DMS53 treated with DMSO at 0.1 percent for 48 hours (cell line): ENCODE data around the gene CENPB.
A peak's percentile ranks its signal among the peaks of the same experiment; 100 is the strongest.
"Not testable (repeated sequence)": the region's sequence is repeated elsewhere in the genome, so short reads cannot be mapped to it uniquely, and the experiment has no call there.

ENCODE experiments used
- DNase-seq: peaks from one replicate; lab custom pipeline; 2025; ENCODE audit not compliant: unreplicated experiment; lab: John Stamatoyannopoulos, UW

The CENPB gene, protein sequence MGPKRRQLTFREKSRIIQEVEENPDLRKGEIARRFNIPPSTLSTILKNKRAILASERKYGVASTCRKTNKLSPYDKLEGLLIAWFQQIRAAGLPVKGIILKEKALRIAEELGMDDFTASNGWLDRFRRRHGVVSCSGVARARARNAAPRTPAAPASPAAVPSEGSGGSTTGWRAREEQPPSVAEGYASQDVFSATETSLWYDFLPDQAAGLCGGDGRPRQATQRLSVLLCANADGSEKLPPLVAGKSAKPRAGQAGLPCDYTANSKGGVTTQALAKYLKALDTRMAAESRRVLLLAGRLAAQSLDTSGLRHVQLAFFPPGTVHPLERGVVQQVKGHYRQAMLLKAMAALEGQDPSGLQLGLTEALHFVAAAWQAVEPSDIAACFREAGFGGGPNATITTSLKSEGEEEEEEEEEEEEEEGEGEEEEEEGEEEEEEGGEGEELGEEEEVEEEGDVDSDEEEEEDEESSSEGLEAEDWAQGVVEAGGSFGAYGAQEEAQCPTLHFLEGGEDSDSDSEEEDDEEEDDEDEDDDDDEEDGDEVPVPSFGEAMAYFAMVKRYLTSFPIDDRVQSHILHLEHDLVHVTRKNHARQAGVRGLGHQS

DNA sequence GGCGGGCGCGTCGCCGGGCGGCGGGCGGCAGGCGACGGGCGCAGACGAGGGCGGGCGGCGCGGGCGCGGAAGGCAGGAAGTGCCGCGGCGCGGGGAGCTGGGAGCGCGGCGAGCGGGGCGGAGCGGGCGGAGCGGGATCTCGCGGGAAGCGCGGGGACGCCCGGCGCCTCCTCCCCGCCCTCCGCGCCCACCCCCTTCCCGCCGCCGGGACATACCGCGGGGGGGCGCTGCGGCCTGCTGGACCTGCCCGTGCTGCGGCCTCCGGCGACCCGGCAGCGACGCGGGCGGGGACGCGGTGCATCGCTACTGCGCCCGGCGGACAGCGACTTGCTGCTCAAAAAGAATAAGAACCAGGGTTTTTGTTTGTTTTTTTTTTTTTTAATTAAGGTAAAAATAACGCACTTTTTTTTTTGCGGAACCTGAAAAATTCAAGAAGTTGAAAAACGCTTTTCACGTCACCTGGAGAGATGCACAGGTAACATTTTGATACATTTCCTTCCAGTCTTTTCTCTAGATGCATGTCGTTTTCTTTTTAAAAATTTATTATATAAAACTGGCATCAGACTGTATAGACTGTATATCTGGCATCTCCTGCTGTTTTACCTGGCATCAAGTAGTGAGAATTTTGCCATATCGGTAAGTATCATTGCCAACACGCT, at the start of gene CENPB:
Gene CENPB (minus strand): TSS at position 76 of the 659 bp plus-strand sequence. CDS start 257 bp downstream, outside the sequence.
- peak; percentile 77 for DNase-seq

DNA sequence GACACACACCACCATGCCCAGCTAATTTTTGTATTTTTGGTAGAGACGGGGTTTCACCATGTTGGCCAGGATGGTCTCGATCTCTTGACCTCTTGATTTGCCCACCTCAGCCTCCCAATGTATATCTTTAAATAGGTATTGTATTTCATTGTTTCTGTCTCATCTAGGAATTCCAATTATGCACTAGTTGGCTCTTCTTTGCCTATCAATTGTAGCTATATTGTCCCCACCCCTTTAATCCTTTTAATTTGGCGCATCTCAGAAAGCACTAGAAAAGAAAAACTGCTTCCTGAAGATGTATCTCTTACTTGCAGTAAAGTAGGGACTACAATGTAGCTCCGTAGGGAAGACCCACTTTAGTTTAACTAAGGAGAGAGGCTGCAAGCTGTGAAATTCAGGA, 49.6 kb upstream of the CENPB start:
- no peak for DNase-seq

DNA sequence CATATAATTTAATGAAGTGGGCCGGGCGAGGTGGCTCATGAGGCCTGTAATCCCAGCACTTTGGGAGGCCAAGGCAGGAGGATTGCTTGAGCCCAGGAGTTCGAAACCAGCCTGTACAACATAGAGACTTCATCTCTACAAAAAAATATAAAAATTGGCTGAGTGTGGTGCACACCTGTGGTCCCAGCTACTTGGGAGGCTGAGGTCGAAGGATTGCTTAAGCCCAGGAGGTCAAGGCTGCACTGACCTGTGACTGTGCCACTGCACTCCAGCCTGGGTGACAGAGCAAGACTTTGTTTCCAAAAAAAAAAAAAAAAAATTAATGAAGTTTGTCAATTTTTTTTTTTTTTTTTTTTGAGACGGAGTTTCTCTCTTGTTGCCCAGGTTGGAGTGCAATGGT, 43.4 kb upstream of the CENPB start:
- DNase-seq: not testable (repeated sequence)

DNA sequence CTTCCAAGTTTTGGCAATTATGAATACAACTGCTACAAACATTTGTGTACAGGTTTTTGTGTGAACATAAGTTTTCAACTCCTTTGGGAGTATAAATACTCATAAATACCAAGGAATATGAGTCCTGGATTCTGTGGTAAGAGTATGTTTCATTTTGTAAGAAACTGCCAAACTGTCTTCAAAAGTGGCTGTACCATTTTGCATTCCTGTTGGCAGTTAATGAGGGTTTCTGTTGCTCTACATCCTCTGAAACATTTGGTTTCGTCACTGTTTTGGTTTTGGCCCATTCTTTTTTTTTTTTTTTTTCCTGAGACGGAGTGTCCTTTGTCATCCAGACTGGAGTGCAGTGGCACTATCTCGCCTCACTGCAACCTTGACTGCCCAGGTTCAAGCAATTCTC, 42.3 kb upstream of the CENPB start:
- DNase-seq: no peak

DNA sequence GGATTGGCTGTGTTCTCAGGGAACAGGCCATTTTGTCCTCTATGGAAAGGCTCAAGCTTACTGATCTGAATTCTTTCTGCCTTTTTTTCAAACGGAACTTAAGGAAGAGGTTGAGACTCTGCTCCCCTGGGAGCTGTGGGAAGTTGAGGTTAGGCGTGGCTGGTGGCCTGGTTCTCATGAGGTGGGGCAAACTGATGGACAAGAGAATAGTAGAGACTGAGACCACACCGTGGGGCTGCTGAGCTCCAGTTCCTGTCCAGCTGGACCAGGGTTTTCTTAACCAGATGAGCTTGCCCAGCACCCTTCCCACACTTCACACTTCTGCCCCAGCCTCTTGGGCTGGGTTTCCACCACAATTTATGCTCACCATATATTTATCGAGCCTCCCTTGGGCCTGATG, 39.9 kb upstream of the CENPB start:
- no peak for DNase-seq

DNA sequence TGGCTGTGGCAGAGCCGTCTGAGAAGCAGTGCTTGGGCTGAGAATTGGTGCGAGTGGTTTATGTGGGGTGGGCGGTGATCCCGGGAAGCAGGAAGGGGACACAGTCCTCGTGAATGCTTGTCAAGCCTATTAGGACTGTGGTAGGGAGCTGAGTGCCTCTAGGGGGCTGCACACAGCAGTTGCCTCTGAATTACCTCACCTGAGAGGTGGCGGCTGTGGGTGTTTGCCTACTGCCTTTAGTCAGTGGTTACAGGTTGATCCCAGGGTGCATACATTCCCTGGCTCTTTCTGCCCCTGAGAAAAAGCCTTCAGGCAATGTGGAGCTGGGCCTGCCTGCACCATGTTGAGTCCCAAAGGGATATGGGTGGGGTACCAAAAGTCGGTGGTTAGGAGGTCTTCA, 39.0 kb upstream of the CENPB start:
- DNase-seq: no peak

DNA sequence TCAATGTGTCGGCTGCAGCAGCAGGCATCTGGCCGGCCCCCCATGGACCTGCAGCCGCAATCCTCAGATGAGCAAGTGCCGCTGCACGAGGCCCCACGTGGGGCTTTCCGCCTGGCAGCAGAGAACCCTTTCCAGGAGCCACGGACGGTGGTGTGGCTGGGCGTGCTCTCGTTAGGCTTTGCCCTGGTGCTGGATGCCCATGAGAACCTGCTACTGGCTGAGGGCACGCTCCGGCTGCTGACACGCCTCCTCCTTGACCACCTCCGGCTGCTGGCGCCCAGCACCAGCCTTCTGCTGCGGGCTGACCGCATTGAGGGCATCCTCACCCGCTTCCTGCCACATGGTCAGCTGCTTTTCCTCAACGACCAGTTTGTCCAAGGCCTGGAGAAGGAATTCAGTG, 37.3 kb upstream of the CENPB start:
- DNase-seq: no peak

DNA sequence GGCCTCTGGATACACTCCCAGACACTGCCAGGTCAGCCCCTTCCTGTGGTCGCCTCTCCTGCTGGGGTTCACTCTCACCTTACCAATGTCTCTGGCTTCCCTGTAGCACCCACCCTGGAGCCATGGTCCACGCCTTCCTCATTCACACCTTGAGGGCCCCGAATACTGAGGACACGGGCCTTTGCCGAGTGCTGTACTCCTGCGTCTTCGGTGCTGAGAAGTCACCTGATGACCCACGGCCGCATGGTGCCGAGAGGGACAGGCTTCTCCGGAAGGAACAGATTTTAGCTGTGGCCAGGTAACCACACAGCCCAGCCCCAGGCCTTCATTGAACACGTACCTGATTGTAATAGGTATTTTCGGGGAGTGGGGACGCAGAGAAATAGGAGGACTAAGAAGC, 35.5 kb upstream of the CENPB start:
- no peak for DNase-seq

DNA sequence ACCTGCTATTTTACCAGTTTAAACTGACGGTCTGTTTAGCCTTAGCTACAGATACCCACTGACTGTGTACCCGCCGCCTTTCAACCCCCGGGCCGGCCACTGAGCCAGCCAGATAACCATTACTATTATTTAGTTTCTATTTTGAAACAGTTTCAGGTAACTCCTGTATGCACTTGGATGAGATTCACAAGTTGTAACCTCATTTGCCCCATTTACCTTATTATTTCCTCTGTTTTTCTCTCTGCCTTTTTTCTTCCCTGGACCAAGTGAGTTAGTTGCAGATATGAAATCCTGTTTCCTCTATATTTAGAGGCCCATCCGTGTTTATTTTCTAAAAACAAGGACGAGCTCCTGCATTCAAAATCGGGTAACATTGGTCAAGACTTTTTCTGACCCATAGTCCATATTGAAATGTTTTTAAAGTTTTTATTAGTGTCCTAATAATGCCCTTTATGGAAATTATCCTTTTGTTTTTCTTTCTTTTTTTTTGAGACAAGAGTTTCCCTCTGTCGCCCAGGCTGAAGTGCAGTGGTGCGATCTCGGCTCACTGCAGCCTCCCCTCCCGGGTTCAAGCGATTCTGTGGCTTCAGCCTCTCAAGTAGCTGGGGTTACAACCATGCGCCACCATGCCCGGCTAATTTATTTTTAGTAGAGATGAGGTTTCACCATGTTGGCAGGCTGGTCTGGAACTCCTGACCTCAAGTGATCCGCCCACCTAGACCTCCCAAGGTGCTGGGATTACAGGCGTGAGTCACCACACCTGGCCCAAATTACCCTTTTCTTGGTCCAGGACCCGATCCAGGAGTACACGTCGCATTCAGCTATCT, 34.6 kb upstream of the CENPB start:
- DNase-seq: no peak

DNA sequence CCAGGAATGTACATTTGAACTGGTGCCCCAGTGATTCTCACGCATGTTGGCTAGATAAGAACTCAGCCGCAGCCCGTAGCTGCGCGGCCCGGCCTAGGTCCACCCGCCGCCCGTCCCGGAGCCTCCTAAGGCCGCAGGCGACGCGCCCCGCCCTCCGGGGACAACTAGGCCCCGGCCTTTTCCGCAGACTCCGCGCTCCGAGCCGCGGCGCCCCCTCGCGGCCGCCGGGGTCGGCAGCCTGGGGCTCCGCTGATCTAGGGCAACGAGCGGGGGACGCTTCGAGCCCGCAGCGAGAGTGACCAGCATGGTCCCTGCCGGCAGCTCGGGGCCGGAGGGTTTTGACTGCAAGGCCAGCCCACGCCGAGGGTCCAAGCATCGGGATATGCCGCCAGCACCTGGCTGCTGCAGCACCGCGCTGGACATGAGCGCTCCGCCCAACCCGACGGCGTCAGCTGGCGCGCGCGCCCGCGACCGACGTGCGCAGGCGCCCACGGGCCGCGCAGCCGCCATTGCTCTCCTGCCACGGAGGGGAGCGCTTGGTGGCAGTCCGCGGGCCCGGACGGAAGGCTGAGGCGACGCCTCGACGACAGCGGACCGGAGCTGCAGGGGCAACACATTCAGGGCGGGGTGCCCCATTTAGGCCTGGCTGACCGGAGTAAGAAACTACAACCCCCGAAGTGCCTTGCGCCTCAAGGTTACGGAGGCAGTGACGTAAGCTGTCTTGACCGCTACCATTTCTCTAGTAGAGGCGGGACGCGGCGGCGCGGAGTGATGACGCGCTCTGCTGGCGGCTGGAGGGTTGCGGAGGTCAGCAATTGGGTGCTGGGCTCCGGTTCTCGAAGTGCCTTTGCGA, 33.7 kb upstream of the CENPB start, which contains the start of gene AP5S1:
Gene AP5S1 (plus strand): TSS at position 500 of the 853 bp plus-strand sequence. CDS start 1,571 bp downstream, outside the sequence.
- DNase-seq: peak; percentile 88

DNA sequence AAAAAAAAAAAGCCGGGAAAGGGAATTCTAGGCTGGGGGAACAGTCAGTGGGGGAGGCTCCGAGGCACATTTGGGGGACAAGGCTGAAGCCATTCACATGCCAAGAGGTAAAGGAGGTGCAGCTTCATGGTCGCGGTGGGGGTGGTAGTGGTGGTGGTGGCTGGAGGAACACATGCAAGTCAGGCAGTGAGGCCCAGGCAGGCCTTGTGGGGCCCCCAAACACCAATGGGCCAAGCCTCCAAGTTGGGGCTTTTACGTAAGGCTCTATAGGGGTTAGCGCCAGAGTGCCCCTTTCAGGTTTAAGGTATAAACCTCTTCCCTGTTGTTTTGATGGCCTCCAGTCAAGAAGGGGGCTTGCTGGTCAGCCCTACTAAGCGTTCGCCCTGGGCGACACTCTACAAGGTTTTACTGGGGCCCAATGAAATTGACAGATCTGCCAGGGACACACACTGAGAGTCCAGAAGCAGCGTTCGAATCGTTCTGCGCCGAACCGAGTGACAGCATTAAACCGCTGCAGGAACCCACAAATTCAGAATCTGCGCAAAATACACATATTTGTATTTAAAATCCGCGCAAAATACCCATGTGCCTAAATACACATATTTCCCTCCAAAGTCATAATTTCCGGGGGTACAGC, 33.0 kb upstream of the CENPB start:
- no peak for DNase-seq

DNA sequence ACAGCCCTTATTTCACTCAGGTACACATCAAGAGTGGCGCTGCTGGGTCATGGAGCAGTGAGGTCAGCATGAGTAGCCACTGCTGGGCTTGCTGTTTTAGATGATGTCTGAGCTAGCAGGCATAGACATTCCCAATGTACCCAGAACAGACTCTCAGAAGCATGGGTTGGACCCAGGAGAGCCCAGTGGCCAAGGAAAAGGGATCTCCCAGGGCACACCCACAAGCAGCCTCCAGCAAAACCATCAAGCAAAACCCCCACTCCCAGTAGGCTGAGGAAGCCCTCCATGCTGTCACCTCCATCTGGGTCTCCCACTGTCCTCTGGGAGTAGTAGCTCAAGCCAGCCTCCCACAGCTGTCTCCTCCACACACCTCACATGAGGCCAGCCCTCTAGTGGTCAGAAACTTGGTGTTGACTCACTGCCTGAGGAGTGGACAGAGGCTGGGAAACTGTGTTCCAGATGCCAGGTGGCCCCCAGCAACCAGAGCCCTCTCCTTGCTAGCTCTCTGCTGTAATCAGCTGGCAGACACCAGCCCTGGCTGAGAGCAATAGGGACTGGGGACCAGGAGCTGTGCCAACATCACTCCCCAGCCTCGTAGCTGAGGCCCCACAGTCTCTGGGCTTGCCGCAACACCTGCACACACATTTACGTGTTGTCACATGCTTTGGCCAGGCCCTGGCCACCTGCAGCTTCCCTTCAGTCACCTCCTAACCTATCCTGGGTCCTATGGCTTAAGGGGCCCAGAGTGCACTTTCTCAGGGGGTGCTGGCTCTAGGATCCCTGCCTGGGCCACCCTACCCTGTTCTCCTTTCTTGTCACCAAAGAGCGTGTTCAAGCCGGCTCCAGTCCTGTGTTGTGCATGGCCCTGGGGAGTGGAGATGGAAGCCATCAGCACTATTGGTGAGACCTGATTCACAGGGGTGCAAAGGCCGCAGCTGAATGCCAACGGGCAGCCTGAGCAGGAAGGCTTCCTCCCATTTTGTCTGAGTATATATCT, 31.9 kb upstream of the CENPB start:
- peak; percentile 88 for DNase-seq

DNA sequence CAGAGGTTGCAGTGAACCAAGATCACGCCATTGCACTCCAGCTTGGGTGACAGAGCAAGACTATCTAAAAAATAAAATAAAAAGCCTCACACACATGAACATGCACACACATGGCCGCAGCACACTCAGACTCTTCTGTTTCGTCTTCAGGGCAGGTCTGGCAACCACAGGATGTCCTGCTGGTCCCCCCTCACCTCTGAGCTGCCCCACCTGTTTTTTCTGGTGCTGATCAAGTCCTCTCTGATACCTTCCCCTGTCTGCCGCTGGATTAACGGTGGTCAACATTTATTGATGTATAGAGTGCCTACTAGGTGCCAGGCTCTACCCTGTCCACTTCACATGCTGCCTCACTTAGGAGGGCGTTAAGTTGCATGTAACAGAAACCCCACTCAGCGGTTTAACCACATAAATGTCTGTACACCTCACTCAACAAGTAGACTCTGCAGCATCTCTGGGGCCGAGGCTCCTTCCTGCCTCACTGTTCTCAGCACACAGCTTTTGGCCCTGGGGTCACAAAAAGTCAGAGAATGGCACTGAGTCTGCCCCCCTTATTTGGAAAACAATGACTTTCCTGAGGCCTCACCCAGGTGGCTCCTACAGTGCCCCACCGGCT, 29.3 kb upstream of the CENPB start:
- no peak for DNase-seq

DNA sequence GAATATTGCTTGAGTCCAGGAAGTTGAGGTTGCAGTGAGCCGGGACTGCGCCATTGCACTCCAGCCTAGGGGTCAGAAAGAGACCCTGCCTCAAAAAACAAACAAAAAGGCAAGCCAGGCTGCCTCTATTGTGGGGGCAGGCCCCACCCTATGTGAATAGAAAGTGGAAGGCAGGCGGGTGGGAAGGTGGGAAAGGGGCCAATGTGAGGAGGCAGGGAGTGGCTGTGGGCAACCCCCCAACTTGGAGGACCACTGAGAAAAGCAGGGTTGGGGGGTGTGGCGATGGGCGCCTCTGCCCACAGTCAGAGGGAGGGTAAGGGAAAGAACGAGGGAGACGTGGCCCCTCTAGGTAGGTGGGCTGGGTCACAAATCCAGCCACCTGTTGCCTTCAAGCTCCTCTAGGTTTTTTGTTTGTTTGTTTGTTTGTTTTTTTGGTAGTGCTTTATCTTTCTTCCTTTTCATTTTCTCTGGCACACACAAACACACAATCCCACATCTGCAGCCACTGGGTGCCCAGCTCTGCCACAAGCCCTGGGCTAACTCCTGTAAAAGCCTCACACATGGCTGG, 28.5 kb upstream of the CENPB start:
- no peak for DNase-seq

DNA sequence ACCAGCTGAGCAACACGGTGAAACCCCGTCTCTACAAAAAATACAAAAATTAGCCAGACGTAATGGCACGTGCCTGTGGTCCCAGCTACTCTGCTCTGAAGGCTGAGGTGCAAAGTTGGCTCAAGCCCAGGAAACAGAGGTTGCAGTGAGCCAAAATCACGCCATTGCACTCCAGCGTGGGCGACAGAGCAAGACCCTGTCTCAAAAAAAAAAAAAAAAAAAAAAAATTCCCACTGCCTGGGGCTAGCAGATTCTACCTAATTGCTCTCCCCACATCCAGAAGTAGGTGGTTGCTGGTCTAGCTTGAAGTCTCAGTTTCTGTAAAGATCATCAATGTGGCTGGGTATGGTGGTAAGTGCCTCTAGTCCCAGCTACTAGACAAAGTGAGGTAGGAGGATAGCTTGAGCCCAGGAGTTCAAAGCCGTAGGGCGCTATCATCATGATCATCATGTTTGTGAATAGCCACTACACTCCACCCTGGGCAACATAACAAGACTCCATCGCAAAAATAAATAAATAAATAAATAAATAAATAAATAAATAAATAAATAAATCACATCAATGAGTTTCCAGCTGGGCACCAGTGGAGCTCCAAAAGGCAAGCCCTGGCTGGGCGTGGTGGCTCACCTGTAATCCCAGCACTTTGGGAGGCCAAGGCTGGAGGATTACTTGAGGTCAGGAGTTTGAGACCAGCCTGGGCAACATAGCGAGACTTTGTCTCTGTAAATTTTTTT, 27.5 kb upstream of the CENPB start:
- DNase-seq: no peak

DNA sequence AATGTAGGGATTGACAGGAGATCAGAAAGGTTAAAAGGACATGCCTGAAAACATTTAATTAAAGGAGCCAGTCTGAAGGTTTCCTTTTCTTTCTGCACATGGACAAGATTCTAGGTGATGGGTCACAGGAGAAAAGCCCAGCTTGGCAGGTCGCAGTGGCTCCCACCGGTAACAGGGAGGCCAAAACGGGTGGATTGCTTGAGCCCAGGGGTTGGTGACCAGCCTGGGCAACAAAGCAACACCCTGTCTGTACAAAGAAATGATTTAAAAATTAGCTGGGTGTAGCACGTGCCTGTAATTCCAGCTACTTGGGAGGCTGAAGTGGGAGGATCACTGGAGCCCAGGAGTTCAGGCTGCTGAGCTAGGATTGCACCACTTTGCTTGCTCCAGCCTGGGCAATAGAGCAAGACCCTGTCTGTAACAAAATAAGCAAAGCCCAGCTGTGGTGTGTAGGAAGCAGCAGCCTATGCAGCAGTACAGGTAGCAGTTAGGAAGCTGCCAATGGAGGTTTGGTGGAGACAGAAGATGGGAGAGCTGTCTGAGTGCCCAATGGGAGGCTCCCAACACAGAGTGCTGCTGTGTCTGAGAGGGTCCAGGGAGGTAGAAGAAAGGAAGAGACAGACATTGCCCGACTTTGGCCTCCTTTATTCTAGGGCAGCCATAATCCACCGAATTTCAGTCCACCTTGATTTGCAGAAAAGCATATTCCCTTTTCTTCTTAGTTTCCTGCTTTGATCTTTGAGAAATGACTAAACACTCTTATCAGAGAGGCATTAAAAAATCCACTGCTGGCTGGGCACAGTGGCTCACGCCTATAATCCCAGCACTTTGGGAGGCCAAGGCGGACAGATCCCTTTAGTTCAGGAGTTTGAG, 26.7 kb upstream of the CENPB start:
- DNase-seq: no peak
